OCI-LY1 (cell line): Measurements from ENCODE around the gene KRTAP10-6.

ENCODE experiments used
- H2AFZ ChIP-seq: fragments of 200-600 bp; sonication (generic), shearing (Covaris generic); 2 replicates; pipeline ENCODE4 v1.6.0; 2014; ENCODE audit warnings: antibody characterized with exemption, mild to moderate bottlenecking, low read length
- H3F3A ChIP-seq: fragments of 200-600 bp; sonication (generic), shearing (Covaris generic); 2 replicates; pipeline ENCODE4 v1.6.0; 2014; ENCODE audit warnings: mild to moderate bottlenecking, antibody characterized with exemption, low read length, moderate library complexity; ENCODE audit not compliant: insufficient read depth
- H3K27ac ChIP-seq: fragments of 200-600 bp; sonication (generic); 2 replicates; pipeline ENCODE4 v1.5.1; 2014; ENCODE audit warnings: low read length, mixed run types, mild to moderate bottlenecking, low read depth; ENCODE audit not compliant: poor library complexity, severe bottlenecking
- H3K27me3 ChIP-seq: fragments of 200-600 bp; sonication (generic); 2 replicates; pipeline ENCODE4 v1.6.0; 2014; ENCODE audit warnings: antibody characterized with exemption, mild to moderate bottlenecking, low read length, moderate library complexity; ENCODE audit not compliant: insufficient read depth
- H3K36me3 ChIP-seq: fragments of 200-600 bp; sonication (generic); 2 replicates; pipeline ENCODE4 v1.6.1; 2014; ENCODE audit warnings: mild to moderate bottlenecking, antibody characterized with exemption, low read length, moderate library complexity, mixed read lengths; ENCODE audit not compliant: insufficient read depth
- H3K4me1 ChIP-seq: fragments of 200-600 bp; sonication (generic); 2 replicates; pipeline ENCODE4 v1.5.1; 2014; ENCODE audit warnings: mild to moderate bottlenecking, low read length, moderate library complexity; ENCODE audit not compliant: insufficient read depth, severe bottlenecking
- H3K4me2 ChIP-seq: fragments of 200-600 bp; sonication (generic), shearing (Covaris generic); 2 replicates; pipeline ENCODE4 v1.6.1; 2014; ENCODE audit warnings: low read length
- H3K4me3 ChIP-seq: fragments of 200-600 bp; sonication (generic); 2 replicates; pipeline ENCODE4 v1.5.1; 2014; ENCODE audit warnings: low read length, low read depth, mild to moderate bottlenecking, mixed read lengths; ENCODE audit not compliant: poor library complexity, severe bottlenecking
- H3K79me2 ChIP-seq: fragments of 200-600 bp; shearing (Covaris generic); 2 replicates; pipeline ENCODE4 v1.6.1; 2016; ENCODE audit warnings: mixed run types, low read length, mixed read lengths; ENCODE audit not compliant: insufficient read depth
- H3K9ac ChIP-seq: fragments of 200-600 bp; sonication (generic), shearing (Covaris generic); 2 replicates; pipeline ENCODE4 v1.6.1; 2014; ENCODE audit warnings: mild to moderate bottlenecking, low read length, mixed read lengths
- H3K9me2 ChIP-seq: fragments of 200-600 bp; sonication (generic), shearing (Covaris generic); 2 replicates; pipeline ENCODE4 v1.6.1; 2014; ENCODE audit warnings: low read depth, mild to moderate bottlenecking, low read length, mixed read lengths
- H3K9me3 ChIP-seq: fragments of 200-600 bp; shearing (Covaris generic); 2 replicates; pipeline ENCODE4 v1.6.1; 2014; ENCODE audit warnings: low read length, mixed read lengths
- H4K20me1 ChIP-seq: fragments of 200-600 bp; sonication (generic), shearing (Covaris generic); 2 replicates; pipeline ENCODE4 v1.6.0; 2016; ENCODE audit warnings: mild to moderate bottlenecking, low read length; ENCODE audit not compliant: insufficient read depth
- CTCF ChIP-seq: fragments of 200-600 bp; sonication (generic), shearing (Covaris generic); IDR thresholded peaks from 2 replicates; pipeline ENCODE4 v1.5.1; 2017; ENCODE audit warnings: mild to moderate bottlenecking, antibody characterized with exemption, low read length, moderate library complexity, mixed read lengths
- EZH2 ChIP-seq: fragments of 200-600 bp; sonication (generic), shearing (Covaris generic); IDR thresholded peaks from 2 replicates; pipeline ENCODE4 v1.8.0; 2017; ENCODE audit warnings: borderline replicate concordance, mixed run types, mild to moderate bottlenecking, antibody characterized with exemption, low read length, moderate library complexity, mixed read lengths

KRTAP10-6 gene

GRCh38 chr21:44549525-44550211 lies 42.6 kb downstream of the KRTAP10-6 start:
- TF ChIP-seq EZH2 (no peak), CTCF (no peak)
- Histone ChIP-seq H3K9me3 (peaks cover 8% of the 10 kb centered on the region), H4K20me1 (no peaks in the 10 kb centered on the region), H3K9me2 (no peaks in the 10 kb centered on the region), H3K27me3 (peaks cover 6% of the 10 kb centered on the region; the same call in 1 of the 2 replicates), H3K4me1 (no peaks in the 10 kb centered on the region), H3F3A (no peaks in the 10 kb centered on the region), H3K4me2 (no peak overlapping the region), H3K36me3 (no peaks in the 10 kb centered on the region), H3K9ac (no peak overlapping the region), H3K27ac (no peak overlapping the region), H3K4me3 (no peak overlapping the region), H3K79me2 (no peaks in the 10 kb centered on the region), H2AFZ (no peak overlapping the region)

DNA sequence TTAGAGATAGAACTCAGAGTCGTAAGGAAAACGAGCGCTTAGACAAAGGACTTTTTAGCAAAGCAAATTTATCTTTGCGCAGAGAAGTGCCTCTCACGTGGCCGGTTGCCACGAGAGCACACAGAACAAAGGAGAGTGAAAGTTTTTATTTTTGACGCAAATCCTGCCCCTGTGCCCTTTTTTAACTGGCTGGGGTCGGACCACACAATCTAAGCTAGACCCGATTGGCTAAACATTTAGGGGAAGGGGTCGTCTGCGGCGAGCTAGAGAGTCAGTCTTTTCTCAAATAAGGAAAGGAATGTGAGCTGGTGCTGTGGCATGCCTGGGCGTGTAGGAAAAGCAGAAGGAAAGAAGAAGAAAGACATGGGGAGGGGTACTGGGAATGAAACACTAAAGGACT lies 43.4 kb downstream of the KRTAP10-6 start:
- no peaks in the 10 kb centered on the region for H3K4me1 ChIP-seq
- H3K4me3 ChIP-seq = no peak overlapping the region
- H2AFZ ChIP-seq = no peak overlapping the region
- peaks cover 8% of the 10 kb centered on the region for H3K9me3 ChIP-seq
- no peaks in the 10 kb centered on the region for H3F3A ChIP-seq
- H3K27me3 ChIP-seq = peaks cover 6% of the 10 kb centered on the region; the same call in 1 of the 2 replicates
- no peak overlapping the region for H3K4me2 ChIP-seq
- no peaks in the 10 kb centered on the region for H4K20me1 ChIP-seq
- H3K27ac ChIP-seq = no peak overlapping the region
- H3K36me3 ChIP-seq = no peaks in the 10 kb centered on the region
- TF ChIP-seq CTCF = no peak
- no peak for TF ChIP-seq EZH2
- H3K9ac ChIP-seq = no peak overlapping the region
- H3K9me2 ChIP-seq = no peaks in the 10 kb centered on the region
- H3K79me2 ChIP-seq = no peaks in the 10 kb centered on the region

GRCh38 chr21:44548381-44548780 lies 43.9 kb downstream of the KRTAP10-6 start:
- peaks cover 6% of the 10 kb centered on the region; the same call in 1 of the 2 replicates for H3K27me3 ChIP-seq
- H3K36me3 ChIP-seq = no peaks in the 10 kb centered on the region
- TF ChIP-seq EZH2 = no peak
- TF ChIP-seq CTCF = no peak
- no peaks in the 10 kb centered on the region for H4K20me1 ChIP-seq
- no peaks in the 10 kb centered on the region for H3K9me2 ChIP-seq
- no peaks in the 10 kb centered on the region for H3K4me1 ChIP-seq
- no peak overlapping the region for H3K4me3 ChIP-seq
- H3F3A ChIP-seq = no peaks in the 10 kb centered on the region
- H3K27ac ChIP-seq = no peak overlapping the region
- H3K79me2 ChIP-seq = no peaks in the 10 kb centered on the region
- H3K9me3 ChIP-seq = peaks cover 8% of the 10 kb centered on the region
- no peak overlapping the region for H3K4me2 ChIP-seq
- H2AFZ ChIP-seq = no peak overlapping the region
- no peak overlapping the region for H3K9ac ChIP-seq
